GM23338 (cell line): ENCODE data around the gene TAT. TPM values are rescaled to one million over a fixed set of nuclear protein-coding genes. Genes with fewer than 3 reads are reported as not detected.

Source experiments
- ATAC-seq: fragments of 200-7000 bp; cut with Tn5 transposase; 3 replicates; pipeline ENCODE4 v1.9.1; 2020
- DNase-seq: peaks from one replicate; pipeline ENCODE4 v3.0.0-alpha.2; 2015; ENCODE audit warnings: low spot score
- H2AFZ ChIP-seq: fragments of 200-600 bp; sonication (generic); 2 replicates; pipeline ENCODE4 v1.8.0; 2016; ENCODE audit warnings: antibody characterized with exemption, mild to moderate bottlenecking, moderate library complexity
- H3F3A ChIP-seq: fragments of 200-600 bp; sonication (generic); replicated peaks from 2 replicates; pipeline ENCODE4 v1.8.0; 2017; ENCODE audit warnings: antibody characterized with exemption, mixed run types, low read depth
- H3K27ac ChIP-seq: fragments of 200-600 bp; sonication (generic); 2 replicates; pipeline ENCODE4 v1.6.1; 2016; ENCODE audit warnings: low read depth
- H3K27me3 ChIP-seq: fragments of 200-600 bp; sonication (generic); 2 replicates; pipeline ENCODE4 v1.8.0; 2016; ENCODE audit warnings: mild to moderate bottlenecking, mixed run types, moderate library complexity; ENCODE audit not compliant: insufficient read depth
- H3K36me3 ChIP-seq: fragments of 200-600 bp; sonication (generic); 2 replicates; pipeline ENCODE4 v1.8.0; 2016; ENCODE audit warnings: mild to moderate bottlenecking; ENCODE audit not compliant: insufficient read depth
- H3K4me1 ChIP-seq: fragments of 200-600 bp; sonication (generic); 2 replicates; pipeline ENCODE4 v1.8.0; 2016; ENCODE audit warnings: mild to moderate bottlenecking, moderate library complexity; ENCODE audit not compliant: insufficient read depth
- H3K4me2 ChIP-seq: fragments of 200-600 bp; sonication (generic); 2 replicates; pipeline ENCODE4 v1.7.1; 2017; ENCODE audit warnings: mixed run types
- H3K4me3 ChIP-seq: fragments of 200-600 bp; sonication (generic); 2 replicates; pipeline ENCODE4 v1.6.1; 2016; ENCODE audit warnings: mixed run types
- H3K79me2 ChIP-seq: fragments of 200-600 bp; sonication (generic); replicated peaks from 2 replicates; pipeline ENCODE4 v1.8.0; 2017; ENCODE audit warnings: mild to moderate bottlenecking; ENCODE audit not compliant: insufficient read depth
- H3K9me2 ChIP-seq: fragments of 200-600 bp; sonication (generic); 2 replicates; pipeline ENCODE4 v1.8.0; 2017; ENCODE audit not compliant: insufficient read depth
- H4K20me1 ChIP-seq: fragments of 200-600 bp; sonication (generic); replicated peaks from 2 replicates; pipeline ENCODE4 v1.8.0; 2017; ENCODE audit warnings: mild to moderate bottlenecking; ENCODE audit not compliant: insufficient read depth
- H3K27ac Mint-ChIP-seq: 2 replicates; pipeline ENCODE4 v1.8.0; 2020; ENCODE audit warnings: inconsistent platforms, mild to moderate bottlenecking, moderate library complexity, mixed read lengths
- H3K27me3 Mint-ChIP-seq: 3 replicates; pipeline ENCODE4 v1.8.0; 2022; ENCODE audit warnings: low read depth, mild to moderate bottlenecking, moderate library complexity, mixed read lengths, inconsistent platforms; ENCODE audit not compliant: insufficient read depth, poor library complexity
- H3K36me3 Mint-ChIP-seq: 3 replicates; pipeline ENCODE4 v1.8.0; 2021; ENCODE audit warnings: low read depth, mild to moderate bottlenecking, inconsistent platforms, moderate library complexity, mixed read lengths
- H3K4me1 Mint-ChIP-seq: 3 replicates; pipeline ENCODE4 v1.8.0; 2020; ENCODE audit warnings: mild to moderate bottlenecking, inconsistent platforms, mixed read lengths
- H3K4me3 Mint-ChIP-seq: 3 replicates; pipeline ENCODE4 v1.8.0; 2021; ENCODE audit warnings: moderate library complexity, mild to moderate bottlenecking, inconsistent platforms, mixed read lengths
- H3K9me3 Mint-ChIP-seq: 3 replicates; pipeline ENCODE4 v1.8.0; 2020; ENCODE audit warnings: moderate library complexity, mild to moderate bottlenecking, inconsistent platforms, mixed read lengths
- CREB1 ChIP-seq: fragments of 250-450 bp; sonication (Bioruptor Pico); IDR thresholded peaks from 2 replicates; pipeline ENCODE4 v1.5.0; 2020; ENCODE audit warnings: low read depth, mild to moderate bottlenecking, moderate library complexity
- CTCF ChIP-seq, 2 experiments: fragments of 200-600 bp in 1 of 2; sonication (generic) in 1 of 2; conservative IDR thresholded peaks; 2 replicates each; pipeline versions ENCODE4 v1.5.1 to v1.6.1; 2016 to 2017; ENCODE audit warnings: antibody characterized with exemption in 2 of 2, low read depth in 2 of 2, mild to moderate bottlenecking in 2 of 2, moderate library complexity in 1 of 2
- ETS1 ChIP-seq: IDR thresholded peaks from 2 replicates; pipeline ENCODE4 v1.6.1; 2016; ENCODE audit warnings: antibody characterized with exemption
- EZH2 ChIP-seq: fragments of 200-600 bp; sonication (generic); IDR thresholded peaks from one replicate; pipeline ENCODE4 v1.8.0; 2017; ENCODE audit warnings: antibody characterized with exemption, mild to moderate bottlenecking, low read depth; ENCODE audit not compliant: unreplicated experiment
- EZH2phosphoT487 ChIP-seq: fragments of 200-600 bp; sonication (generic); IDR thresholded peaks from one replicate; pipeline ENCODE4 v1.8.1; 2018; ENCODE audit warnings: antibody characterized with exemption; ENCODE audit not compliant: unreplicated experiment
- JUNB ChIP-seq: IDR thresholded peaks from one replicate; pipeline ENCODE4 v1.6.1; 2016; ENCODE audit warnings: antibody characterized with exemption; ENCODE audit not compliant: unreplicated experiment
- STAT1 ChIP-seq: IDR thresholded peaks from one replicate; pipeline ENCODE4 v1.6.1; 2016; ENCODE audit warnings: antibody characterized with exemption; ENCODE audit not compliant: unreplicated experiment
- ZNF331 ChIP-seq: fragments of 250-450 bp; sonication (Bioruptor Pico); IDR thresholded peaks from 2 replicates; pipeline ENCODE4 v1.5.0; 2020; ENCODE audit warnings: low read depth, mild to moderate bottlenecking, moderate library complexity
- polyA plus RNA-seq: library from polyadenylated mRNA; unstranded; fragments of >200 nt; fragmentation: Nextera tagmentation; extraction: Ambion mirVana; gene quantifications from 2 replicates; pipeline ENCODE4 v1.2.1, GENCODE V29; 2016
- total RNA-seq: library from RNA; depleted of rRNA; stranded (reverse); fragments of >200 nt; shearing (Covaris generic); gene quantifications from 2 replicates; pipeline ENCODE4 v1.2.3, GENCODE V29; 2014
- TF ChIP-seq, protein P1 (sequence below): IDR thresholded peaks from one replicate; pipeline ENCODE4 v1.6.1; 2018; ENCODE audit warnings: antibody characterized with exemption; ENCODE audit not compliant: unreplicated experiment

The TAT gene
- total and polyA plus RNA-seq, 2 experiments from 2014 or later, result 0.05 TPM; not detected in 1

DNA sequence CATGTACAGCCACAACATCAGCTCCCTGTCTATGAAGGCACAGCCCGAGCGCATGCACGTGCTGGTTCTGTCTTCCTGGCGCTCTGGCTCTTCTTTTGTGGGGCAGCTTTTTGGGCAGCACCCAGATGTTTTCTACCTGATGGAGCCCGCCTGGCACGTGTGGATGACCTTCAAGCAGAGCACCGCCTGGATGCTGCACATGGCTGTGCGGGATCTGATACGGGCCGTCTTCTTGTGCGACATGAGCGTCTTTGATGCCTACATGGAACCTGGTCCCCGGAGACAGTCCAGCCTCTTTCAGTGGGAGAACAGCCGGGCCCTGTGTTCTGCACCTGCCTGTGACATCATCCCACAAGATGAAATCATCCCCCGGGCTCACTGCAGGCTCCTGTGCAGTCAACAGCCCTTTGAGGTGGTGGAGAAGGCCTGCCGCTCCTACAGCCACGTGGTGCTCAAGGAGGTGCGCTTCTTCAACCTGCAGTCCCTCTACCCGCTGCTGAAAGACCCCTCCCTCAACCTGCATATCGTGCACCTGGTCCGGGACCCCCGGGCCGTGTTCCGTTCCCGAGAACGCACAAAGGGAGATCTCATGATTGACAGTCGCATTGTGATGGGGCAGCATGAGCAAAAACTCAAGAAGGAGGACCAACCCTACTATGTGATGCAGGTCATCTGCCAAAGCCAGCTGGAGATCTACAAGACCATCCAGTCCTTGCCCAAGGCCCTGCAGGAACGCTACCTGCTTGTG lies 40.0 kb downstream of the TAT start (continued):
- no peak for TF ChIP-seq CTCF (conservative IDR thresholded peaks at IDR 0.05; ENCODE audit: low read depth in 2 of 2)
- TF ChIP-seq, protein P1, sequence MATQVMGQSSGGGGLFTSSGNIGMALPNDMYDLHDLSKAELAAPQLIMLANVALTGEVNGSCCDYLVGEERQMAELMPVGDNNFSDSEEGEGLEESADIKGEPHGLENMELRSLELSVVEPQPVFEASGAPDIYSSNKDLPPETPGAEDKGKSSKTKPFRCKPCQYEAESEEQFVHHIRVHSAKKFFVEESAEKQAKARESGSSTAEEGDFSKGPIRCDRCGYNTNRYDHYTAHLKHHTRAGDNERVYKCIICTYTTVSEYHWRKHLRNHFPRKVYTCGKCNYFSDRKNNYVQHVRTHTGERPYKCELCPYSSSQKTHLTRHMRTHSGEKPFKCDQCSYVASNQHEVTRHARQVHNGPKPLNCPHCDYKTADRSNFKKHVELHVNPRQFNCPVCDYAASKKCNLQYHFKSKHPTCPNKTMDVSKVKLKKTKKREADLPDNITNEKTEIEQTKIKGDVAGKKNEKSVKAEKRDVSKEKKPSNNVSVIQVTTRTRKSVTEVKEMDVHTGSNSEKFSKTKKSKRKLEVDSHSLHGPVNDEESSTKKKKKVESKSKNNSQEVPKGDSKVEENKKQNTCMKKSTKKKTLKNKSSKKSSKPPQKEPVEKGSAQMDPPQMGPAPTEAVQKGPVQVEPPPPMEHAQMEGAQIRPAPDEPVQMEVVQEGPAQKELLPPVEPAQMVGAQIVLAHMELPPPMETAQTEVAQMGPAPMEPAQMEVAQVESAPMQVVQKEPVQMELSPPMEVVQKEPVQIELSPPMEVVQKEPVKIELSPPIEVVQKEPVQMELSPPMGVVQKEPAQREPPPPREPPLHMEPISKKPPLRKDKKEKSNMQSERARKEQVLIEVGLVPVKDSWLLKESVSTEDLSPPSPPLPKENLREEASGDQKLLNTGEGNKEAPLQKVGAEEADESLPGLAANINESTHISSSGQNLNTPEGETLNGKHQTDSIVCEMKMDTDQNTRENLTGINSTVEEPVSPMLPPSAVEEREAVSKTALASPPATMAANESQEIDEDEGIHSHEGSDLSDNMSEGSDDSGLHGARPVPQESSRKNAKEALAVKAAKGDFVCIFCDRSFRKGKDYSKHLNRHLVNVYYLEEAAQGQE, result no peak
- TF ChIP-seq STAT1, result no peak
- TF ChIP-seq EZH2phosphoT487, result no peak
- no peak for TF ChIP-seq ZNF331
- TF ChIP-seq EZH2, result no peak
- TF ChIP-seq CREB1, result no peak

- Histone ChIP-seq H3K9me2 (no peaks in the 10 kb centered on the region), H3K27ac (no peak overlapping the region), H3K36me3 (no peaks in the 10 kb centered on the region), H3K4me2 (no peak overlapping the region), H3K27me3 (no peaks in the 10 kb centered on the region), H3K4me3 (no peak overlapping the region), H2AFZ (no peak overlapping the region), H4K20me1 (no peaks in the 10 kb centered on the region), H3K79me2 (peaks cover 18% of the 10 kb centered on the region; the same call in 1 of the 2 replicates), H3K4me1 (0 out of 2 replicates have a peak, but pooled peaks cover 1% of the 10 kb centered on the region), H3F3A (no peaks in the 10 kb centered on the region)
- Mint-ChIP-seq H3K27ac (no peak overlapping the region), H3K36me3 (no peaks in the 10 kb centered on the region; the same call in 2 of the 3 replicates), H3K4me3 (no peak overlapping the region), H3K4me1 (peaks cover 2% of the 10 kb centered on the region; the same call in 2 of the 3 replicates), H3K27me3 (peaks cover 3% of the 10 kb centered on the region), H3K9me3 (no peaks in the 10 kb centered on the region)
- no peak for ATAC-seq
- DNase-seq, result no peak
- TF ChIP-seq JUNB, result no peak
These were observed 44.5 kb downstream of the TAT start for GRCh38 chr16:71532366-71532765.

- DNase-seq (no peak), ATAC-seq (no peak)
- H4K20me1 ChIP-seq, result no peaks in the 10 kb centered on the region
- H3K4me3 Mint-ChIP-seq, result no peak overlapping the region
- H3K4me3 ChIP-seq, result no peak overlapping the region
- no peaks in the 10 kb centered on the region for H3K36me3 Mint-ChIP-seq
- H3K27me3 ChIP-seq, result no peaks in the 10 kb centered on the region
- H3K27ac ChIP-seq, result no peak overlapping the region
- H3K79me2 ChIP-seq, result peaks cover 19% of the 10 kb centered on the region; the same call in 1 of the 2 replicates
- H3K4me2 ChIP-seq, result no peak overlapping the region
- H3K4me1 Mint-ChIP-seq, result peaks cover 25% of the 10 kb centered on the region
- H3F3A ChIP-seq, result no peaks in the 10 kb centered on the region
- peaks cover 27% of the 10 kb centered on the region for H3K4me1 ChIP-seq
- TF ChIP-seq ETS1, result no peak
- no peak for TF ChIP-seq JUNB
- no peak for TF ChIP-seq CTCF (conservative IDR thresholded peaks at IDR 0.05; ENCODE audit: low read depth in 2 of 2)
- no peak overlapping the region for H2AFZ ChIP-seq
- peaks cover 3% of the 10 kb centered on the region for H3K27me3 Mint-ChIP-seq
- no peaks in the 10 kb centered on the region for H3K9me3 Mint-ChIP-seq
- H3K36me3 ChIP-seq, result no peaks in the 10 kb centered on the region
- no peaks in the 10 kb centered on the region for H3K9me2 ChIP-seq
- H3K27ac Mint-ChIP-seq, result no peak overlapping the region
These were observed 48.0 kb downstream of the TAT start for GRCh38 chr16:71528863-71529262.
